Stomach (tissue), 9 donors: Measurements from ENCODE around the gene APLN. TPM values are rescaled to one million over a fixed set of nuclear protein-coding genes. Genes with fewer than 3 reads are reported as not detected.

Experiments used
- DNase-seq, 2 donors: peaks; one replicate each; pipeline versions ENCODE4 v3.0.0 to v3.0.0-alpha.2; 2013 to 2019
- H3K27ac ChIP-seq, 5 donors: fragments of 200-600 bp in 4 of 5; sonication (generic) in 4 of 5; one replicate each; pipeline ENCODE4 v1.5.1; 2013 to 2019; ENCODE audit warnings: mild to moderate bottlenecking in 1 of 5, moderate library complexity in 1 of 5
- H3K27me3 ChIP-seq, 3 donors: fragments of 200-600 bp; sonication (generic); one replicate each; pipeline ENCODE4 v1.5.1; 2017 to 2019; ENCODE audit warnings: mixed run types in 1 of 3
- H3K36me3 ChIP-seq, 4 donors: fragments of 200-600 bp; sonication (generic); 1 replicate in 3 of 4; 2 replicates in 1 of 4; pipeline ENCODE4 v1.5.1; 2016 to 2019
- H3K4me1 ChIP-seq, 4 donors: fragments of 200-600 bp; sonication (generic); one replicate each; pipeline ENCODE4 v1.5.1; 2016 to 2019
- H3K4me3 ChIP-seq, 4 donors: fragments of 200-600 bp; sonication (generic) in 3 of 4; one replicate each; pipeline ENCODE4 v1.5.1; 2016 to 2019; ENCODE audit warnings: mild to moderate bottlenecking in 1 of 4
- H3K9me3 ChIP-seq, 4 donors: fragments of 200-600 bp; sonication (generic); one replicate each; pipeline ENCODE4 v1.5.1; 2016 to 2019
- CTCF ChIP-seq, 7 experiments: fragments of 450-650 bp in 4 of 7; fragments of 200-600 bp in 3 of 7; sonication (generic) in 3 of 7; IDR thresholded peaks; one replicate each; pipeline ENCODE4 v1.5.1; 2016 to 2019; ENCODE audit warnings: antibody characterized with exemption in 7 of 7, control low read depth in 2 of 7, mild to moderate bottlenecking in 1 of 7
- EP300 ChIP-seq: sonication (generic); formaldehyde crosslinking; IDR thresholded peaks from one replicate; pipeline ENCODE4 v1.6.1; 2017; ENCODE audit warnings: antibody characterized with exemption
- POLR2A ChIP-seq, 4 donors: fragments of 450-650 bp; IDR thresholded peaks; one replicate each; pipeline ENCODE4 v1.6.1; 2016; ENCODE audit warnings: antibody characterized with exemption in 4 of 4, control low read depth in 2 of 4, mild to moderate bottlenecking in 1 of 4, moderate library complexity in 1 of 4
- POLR2AphosphoS5 ChIP-seq, 3 donors: sonication (generic); formaldehyde crosslinking; IDR thresholded peaks; one replicate each; pipeline ENCODE4 v1.6.1; 2016; ENCODE audit warnings: antibody characterized with exemption in 3 of 3
- WGBS, 5 donors: extraction: QIAGEN DNeasy Blood & Tissue Kit in 3 of 5; methylation state at CpG; one replicate each; pipeline versions ENCODE4 v1.1.5 to v1.1.7; 2013 to 2018; 5-methylcytosine and 5-hydroxymethylcytosine counted together
- intact Hi-C: fragments of 100-400 bp; cut with DNase I; formaldehyde crosslinking; loops from one replicate; pipeline ENCODE4 v1.15.1; 2023; ENCODE audit warnings: low total_unique reads
- polyA plus RNA-seq, 3 donors: library from polyadenylated mRNA; stranded (reverse); fragments of 200-250 nt; gene quantifications; one replicate each; pipeline ENCODE4 v1.2.3, GENCODE V29; 2013
- total RNA-seq, 5 donors: library from RNA; depleted of rRNA; stranded (reverse); fragments of >200 nt; gene quantifications; one replicate each; pipeline versions ENCODE4 v1.1.0 to v1.2.3, GENCODE V29; 2014 to 2016
- donor health status: healthy with polysubstance abuse.
- donor health status: Bipolar disorder and iron deficiency.
- donor health status: healthy.

APLN gene
- total and polyA plus RNA-seq, 8 donors = 0.18 to 1.1 (median 0.37) TPM; not detected in 4

- no peak overlapping the region for H3K4me3 ChIP-seq
- no peaks in the 10 kb centered on the region for H3K4me1 ChIP-seq
- no peaks in the 10 kb centered on the region for H3K27me3 ChIP-seq
- DNase-seq = no peak
- no peak overlapping the region for H3K27ac ChIP-seq
- WGBS, 5 donors = 79 to 92% (median 89%) methylated on average over 5 of the region's 5 CpGs
- TF ChIP-seq POLR2AphosphoS5 (IDR thresholded peaks at IDR 0.05) = no peak
- TF ChIP-seq CTCF (IDR thresholded peaks at IDR 0.05) = no peak
- no peak for TF ChIP-seq POLR2A (IDR thresholded peaks at IDR 0.05)
- no peak for TF ChIP-seq EP300
- no peaks in the 10 kb centered on the region for H3K36me3 ChIP-seq
- peaks cover 0 to 5% (median 0%) of the 10 kb centered on the region in 4 donors for H3K9me3 ChIP-seq
- intact Hi-C loops = no loop called here
These were observed 22.9 kb downstream of the APLN start for GRCh38 chrX:129631849-129632248.

GRCh38 chrX:129629837-129630236, 24.9 kb downstream of the APLN start:
- Histone ChIP-seq H3K27ac (no peak overlapping the region), H3K27me3 (no peaks in the 10 kb centered on the region), H3K9me3 (peaks cover 0 to 5% (median 0%) of the 10 kb centered on the region in 4 donors), H3K4me3 (no peak overlapping the region), H3K36me3 (no peaks in the 10 kb centered on the region), H3K4me1 (no peaks in the 10 kb centered on the region)
- WGBS, 5 donors = 65 to 87% (median 75%) methylated on average over 4 to 7 of the region's 7 CpGs
- TF ChIP-seq CTCF (IDR thresholded peaks at IDR 0.05) (no peak), EP300 (no peak)
- DNase-seq = no peak
- intact Hi-C loops = no loop called here

- intact Hi-C loops = no loop called here
- WGBS, 5 donors = 46 to 66% (median 49%) methylated on average over 3 of the region's 3 CpGs
- no peak for TF ChIP-seq EP300
- no peak for TF ChIP-seq CTCF (IDR thresholded peaks at IDR 0.05)
- TF ChIP-seq POLR2AphosphoS5 (IDR thresholded peaks at IDR 0.05) = no peak
- no peak for TF ChIP-seq POLR2A (IDR thresholded peaks at IDR 0.05)
These were observed 28.7 kb downstream of the APLN start for GRCh38 chrX:129626026-129626425.

GRCh38 chrX:129622757-129623301, 31.9 kb downstream of the APLN start:
- H3K27ac ChIP-seq = no peak overlapping the region
- H3K4me3 ChIP-seq = no peak overlapping the region
- WGBS, 5 donors = 71 to 76% (median 74%) methylated on average over 9 to 10 of the region's 10 CpGs
- no peaks in the 10 kb centered on the region for H3K9me3 ChIP-seq
- DNase-seq = no peak
- no peaks in the 10 kb centered on the region for H3K27me3 ChIP-seq
- H3K36me3 ChIP-seq = no peaks in the 10 kb centered on the region
- TF ChIP-seq POLR2A (IDR thresholded peaks at IDR 0.05) (no peak), CTCF (IDR thresholded peaks at IDR 0.05) (no peak)
- intact Hi-C loops = no loop called here
- no peaks in the 10 kb centered on the region for H3K4me1 ChIP-seq

More at GRCh38 chrX:129626026-129626425, 28.7 kb downstream of the APLN start:
- Histone ChIP-seq H3K27ac (no peak overlapping the region), H3K9me3 (no peaks in the 10 kb centered on the region), H3K36me3 (no peaks in the 10 kb centered on the region), H3K4me1 (no peaks in the 10 kb centered on the region), H3K27me3 (no peaks in the 10 kb centered on the region), H3K4me3 (no peak overlapping the region)
- no peak for DNase-seq
